ENCODE results near the gene MAD1L1.

The MAD1L1 gene

DNA sequence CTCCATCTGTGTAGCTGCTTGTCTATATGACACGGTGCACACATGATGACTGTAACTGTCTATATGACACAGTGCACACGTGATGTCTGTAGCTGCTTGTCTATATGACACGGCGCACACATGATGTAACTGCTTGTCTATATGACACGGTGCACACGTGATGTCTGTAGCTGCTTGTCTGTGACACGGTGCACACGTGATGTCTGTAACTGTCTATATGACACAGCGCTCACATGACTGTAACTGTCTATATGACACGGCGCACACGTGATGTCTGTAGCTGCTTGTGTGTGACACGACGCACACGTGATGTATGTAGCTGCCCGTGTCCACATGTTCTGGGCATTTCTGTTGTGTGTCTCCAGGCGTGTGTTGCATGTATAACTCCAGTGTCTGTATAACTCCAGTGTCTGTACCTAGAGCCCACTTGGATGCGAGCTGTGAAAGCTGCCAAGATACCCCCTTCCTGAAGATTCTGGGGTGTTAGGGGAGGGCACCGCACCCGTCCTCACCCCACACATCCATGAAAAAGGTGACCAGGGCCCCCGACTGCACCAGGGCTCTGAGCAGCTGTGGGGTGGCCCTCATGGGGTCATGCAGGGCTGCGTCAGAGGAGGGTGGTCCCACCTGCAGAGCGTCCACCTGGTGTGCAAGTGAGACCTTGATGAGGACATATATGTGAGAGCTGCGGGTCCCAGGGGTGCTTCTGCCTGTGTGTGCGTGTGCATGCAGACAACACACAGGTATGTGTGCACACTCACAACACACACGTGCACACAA, 424.7 kb downstream of the MAD1L1 start:
- Histone ChIP-seq H2AFZ (ENCODE audit: low read depth, low read length, severe bottlenecking) (no peak overlapping the region), H3F3A (ENCODE audit: insufficient read depth) (no peaks in the 10 kb centered on the region), H4K20me1 (ENCODE audit: low read depth, low read length) (no peaks in the 10 kb centered on the region), H3K27me3 (ENCODE audit: low read length) (no peaks in the 10 kb centered on the region), H3K4me2 (ENCODE audit: low read depth, low read length, poor library complexity, severe bottlenecking) (no peak overlapping the region), H3K4me3 (ENCODE audit: insufficient read depth, low read length, poor library complexity, severe bottlenecking) (no peak overlapping the region), H3K79me2 (ENCODE audit: insufficient read depth, low read length) (no peaks in the 10 kb centered on the region), H3K9me3 (ENCODE audit: insufficient read depth, low read length) (no peaks in the 10 kb centered on the region), H3K27ac (ENCODE audit: low read depth, low read length) (no peak overlapping the region), H3K9me2 (replicated peaks; ENCODE audit: insufficient read depth, low read length) (no peaks in the 10 kb centered on the region), H3K36me3 (ENCODE audit: low read length) (no peaks in the 10 kb centered on the region), H3K9ac (ENCODE audit: low read length) (no peak overlapping the region)
- TF ChIP-seq EZH2phosphoT487 (conservative IDR thresholded peaks at IDR 0.05; ENCODE audit: low read length), result no peak
- TF ChIP-seq, protein P1, sequence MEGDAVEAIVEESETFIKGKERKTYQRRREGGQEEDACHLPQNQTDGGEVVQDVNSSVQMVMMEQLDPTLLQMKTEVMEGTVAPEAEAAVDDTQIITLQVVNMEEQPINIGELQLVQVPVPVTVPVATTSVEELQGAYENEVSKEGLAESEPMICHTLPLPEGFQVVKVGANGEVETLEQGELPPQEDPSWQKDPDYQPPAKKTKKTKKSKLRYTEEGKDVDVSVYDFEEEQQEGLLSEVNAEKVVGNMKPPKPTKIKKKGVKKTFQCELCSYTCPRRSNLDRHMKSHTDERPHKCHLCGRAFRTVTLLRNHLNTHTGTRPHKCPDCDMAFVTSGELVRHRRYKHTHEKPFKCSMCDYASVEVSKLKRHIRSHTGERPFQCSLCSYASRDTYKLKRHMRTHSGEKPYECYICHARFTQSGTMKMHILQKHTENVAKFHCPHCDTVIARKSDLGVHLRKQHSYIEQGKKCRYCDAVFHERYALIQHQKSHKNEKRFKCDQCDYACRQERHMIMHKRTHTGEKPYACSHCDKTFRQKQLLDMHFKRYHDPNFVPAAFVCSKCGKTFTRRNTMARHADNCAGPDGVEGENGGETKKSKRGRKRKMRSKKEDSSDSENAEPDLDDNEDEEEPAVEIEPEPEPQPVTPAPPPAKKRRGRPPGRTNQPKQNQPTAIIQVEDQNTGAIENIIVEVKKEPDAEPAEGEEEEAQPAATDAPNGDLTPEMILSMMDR (IDR thresholded peaks at IDR 0.05; ENCODE audit: insufficient read depth, low read length, poor library complexity, severe bottlenecking), result no peak

DNA sequence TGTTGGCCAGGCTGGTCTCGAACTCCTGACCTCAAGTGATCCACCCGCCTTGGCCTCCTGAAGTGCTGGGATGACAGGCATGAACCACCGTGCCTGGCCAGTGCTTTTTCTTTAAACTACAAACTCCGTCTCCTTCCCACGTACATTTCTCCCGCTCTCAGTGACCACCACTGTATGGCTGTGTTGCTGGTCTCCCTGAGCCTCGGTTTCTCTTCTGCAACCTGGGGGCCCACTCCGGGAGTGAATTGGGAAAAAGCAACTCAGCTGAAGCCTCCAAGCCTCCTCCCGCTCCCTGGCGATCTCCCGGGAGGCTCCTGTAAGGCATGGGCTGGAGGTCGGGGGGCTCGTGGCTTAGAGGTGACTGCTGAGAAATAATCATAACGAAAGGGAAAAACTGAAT, 426.4 kb downstream of the MAD1L1 start:
- H3K79me2 ChIP-seq (ENCODE audit: insufficient read depth, low read length), result no peaks in the 10 kb centered on the region
- H3K36me3 ChIP-seq (ENCODE audit: low read length), result no peaks in the 10 kb centered on the region
- no peak overlapping the region for H3K9ac ChIP-seq (ENCODE audit: low read length)
- H3K4me2 ChIP-seq (ENCODE audit: low read depth, low read length, poor library complexity, severe bottlenecking), result no peak overlapping the region
- H4K20me1 ChIP-seq (ENCODE audit: low read depth, low read length), result no peaks in the 10 kb centered on the region
- no peak overlapping the region for H2AFZ ChIP-seq (ENCODE audit: low read depth, low read length, severe bottlenecking)
- H3K4me3 ChIP-seq (ENCODE audit: insufficient read depth, low read length, poor library complexity, severe bottlenecking), result no peak overlapping the region
- no peaks in the 10 kb centered on the region for H3K9me2 ChIP-seq (replicated peaks; ENCODE audit: insufficient read depth, low read length)
- H3F3A ChIP-seq (ENCODE audit: insufficient read depth), result no peaks in the 10 kb centered on the region
- TF ChIP-seq, protein P1 (IDR thresholded peaks at IDR 0.05; ENCODE audit: insufficient read depth, low read length, poor library complexity, severe bottlenecking), result no peak
- TF ChIP-seq EZH2phosphoT487 (conservative IDR thresholded peaks at IDR 0.05; ENCODE audit: low read length), result no peak
- no peak overlapping the region for H3K27ac ChIP-seq (ENCODE audit: low read depth, low read length)
- no peaks in the 10 kb centered on the region for H3K27me3 ChIP-seq (ENCODE audit: low read length)
- H3K9me3 ChIP-seq (ENCODE audit: insufficient read depth, low read length), result no peaks in the 10 kb centered on the region

DNA sequence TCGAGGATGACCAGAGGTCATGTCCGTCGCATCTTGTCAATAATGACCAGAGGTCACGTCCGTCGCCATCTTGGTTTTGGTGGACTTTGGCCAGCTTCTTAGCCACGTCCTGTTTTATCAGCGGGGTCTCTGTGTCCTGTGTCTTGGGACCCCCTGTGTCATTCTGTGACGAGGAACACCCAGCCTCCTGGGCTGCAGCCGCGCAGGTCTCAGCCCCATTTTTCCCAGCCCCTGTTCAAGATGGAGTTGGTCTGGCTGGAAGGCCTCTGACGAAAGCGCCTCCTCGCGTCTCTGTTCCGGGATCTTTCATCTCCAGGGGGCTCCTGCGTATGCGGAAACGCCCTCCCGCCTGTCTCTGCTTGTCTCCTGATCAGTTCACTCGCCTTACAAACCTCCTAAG, 428.4 kb downstream of the MAD1L1 start:
- Histone ChIP-seq H2AFZ (ENCODE audit: low read depth, low read length, severe bottlenecking) (no peak overlapping the region), H4K20me1 (ENCODE audit: low read depth, low read length) (no peaks in the 10 kb centered on the region), H3K9me2 (replicated peaks; ENCODE audit: insufficient read depth, low read length) (no peaks in the 10 kb centered on the region), H3K9me3 (ENCODE audit: insufficient read depth, low read length) (no peaks in the 10 kb centered on the region), H3F3A (ENCODE audit: insufficient read depth) (no peaks in the 10 kb centered on the region), H3K4me2 (ENCODE audit: low read depth, low read length, poor library complexity, severe bottlenecking) (no peak overlapping the region), H3K27ac (ENCODE audit: low read depth, low read length) (no peak overlapping the region), H3K4me3 (ENCODE audit: insufficient read depth, low read length, poor library complexity, severe bottlenecking) (no peak overlapping the region), H3K36me3 (ENCODE audit: low read length) (no peaks in the 10 kb centered on the region), H3K79me2 (ENCODE audit: insufficient read depth, low read length) (no peaks in the 10 kb centered on the region), H3K9ac (ENCODE audit: low read length) (no peak overlapping the region), H3K27me3 (ENCODE audit: low read length) (no peaks in the 10 kb centered on the region)
- TF ChIP-seq, protein P1 (IDR thresholded peaks at IDR 0.05; ENCODE audit: insufficient read depth, low read length, poor library complexity, severe bottlenecking), result no peak
- TF ChIP-seq EZH2phosphoT487 (conservative IDR thresholded peaks at IDR 0.05; ENCODE audit: low read length), result no peak
